Neural progenitor cell (in vitro differentiated cells): ENCODE results near the gene TRA2B.

Experiments used
- EZH2 ChIP-seq: fragments of 200-600 bp; sonication (generic); IDR thresholded peaks from 2 replicates; pipeline ENCODE4 v1.6.1; 2017; ENCODE audit warnings: antibody characterized with exemption, mild to moderate bottlenecking, moderate library complexity
- TF ChIP-seq, protein P1 (sequence below): fragments of 200-600 bp; sonication (generic); IDR thresholded peaks from 2 replicates; pipeline ENCODE4 v1.5.1; 2017; ENCODE audit warnings: antibody characterized with exemption, mild to moderate bottlenecking

GRCh38 chr3:185950728-185951127, 12.9 kb upstream of the TRA2B start:
- TF ChIP-seq, protein P1, sequence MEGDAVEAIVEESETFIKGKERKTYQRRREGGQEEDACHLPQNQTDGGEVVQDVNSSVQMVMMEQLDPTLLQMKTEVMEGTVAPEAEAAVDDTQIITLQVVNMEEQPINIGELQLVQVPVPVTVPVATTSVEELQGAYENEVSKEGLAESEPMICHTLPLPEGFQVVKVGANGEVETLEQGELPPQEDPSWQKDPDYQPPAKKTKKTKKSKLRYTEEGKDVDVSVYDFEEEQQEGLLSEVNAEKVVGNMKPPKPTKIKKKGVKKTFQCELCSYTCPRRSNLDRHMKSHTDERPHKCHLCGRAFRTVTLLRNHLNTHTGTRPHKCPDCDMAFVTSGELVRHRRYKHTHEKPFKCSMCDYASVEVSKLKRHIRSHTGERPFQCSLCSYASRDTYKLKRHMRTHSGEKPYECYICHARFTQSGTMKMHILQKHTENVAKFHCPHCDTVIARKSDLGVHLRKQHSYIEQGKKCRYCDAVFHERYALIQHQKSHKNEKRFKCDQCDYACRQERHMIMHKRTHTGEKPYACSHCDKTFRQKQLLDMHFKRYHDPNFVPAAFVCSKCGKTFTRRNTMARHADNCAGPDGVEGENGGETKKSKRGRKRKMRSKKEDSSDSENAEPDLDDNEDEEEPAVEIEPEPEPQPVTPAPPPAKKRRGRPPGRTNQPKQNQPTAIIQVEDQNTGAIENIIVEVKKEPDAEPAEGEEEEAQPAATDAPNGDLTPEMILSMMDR: no peak
- TF ChIP-seq EZH2: no peak
